Suprapubic skin (tissue), 4 donors: ENCODE measurements around the gene PAK3. TPM values are rescaled to one million over a fixed set of nuclear protein-coding genes. Genes with fewer than 3 reads are reported as not detected.

ENCODE experiments used
- DNase-seq, 2 donors: peaks; one replicate each; pipeline ENCODE4 v3.0.0-alpha.2; 2019; ENCODE audit warnings: low spot score in 2 of 2
- H3K27ac ChIP-seq: fragments of 200-600 bp; sonication (generic); one replicate; pipeline ENCODE4 v1.5.1; 2019
- H3K27me3 ChIP-seq: fragments of 200-600 bp; sonication (generic); one replicate; pipeline ENCODE4 v1.5.1; 2019
- H3K36me3 ChIP-seq: fragments of 200-600 bp; sonication (generic); one replicate; pipeline ENCODE4 v1.5.1; 2019
- H3K4me1 ChIP-seq: fragments of 200-600 bp; sonication (generic); one replicate; pipeline ENCODE4 v1.5.1; 2019
- H3K4me3 ChIP-seq: fragments of 200-600 bp; sonication (generic); one replicate; pipeline ENCODE4 v1.5.1; 2019; ENCODE audit warnings: mild to moderate bottlenecking
- H3K9me3 ChIP-seq: fragments of 200-600 bp; sonication (generic); one replicate; pipeline ENCODE4 v1.5.1; 2019
- CTCF ChIP-seq, 2 donors: fragments of 200-600 bp in 1 of 2; fragments of 450-650 bp in 1 of 2; sonication (generic) in 1 of 2; IDR thresholded peaks; one replicate each; pipeline ENCODE4 v1.5.1; 2016 to 2019; ENCODE audit warnings: antibody characterized with exemption in 2 of 2, mild to moderate bottlenecking in 1 of 2, moderate library complexity in 1 of 2
- EP300 ChIP-seq: sonication (generic); formaldehyde crosslinking; IDR thresholded peaks from one replicate; pipeline ENCODE4 v1.6.1; 2017; ENCODE audit warnings: antibody characterized with exemption
- POLR2A ChIP-seq, 2 donors: fragments of 450-650 bp; IDR thresholded peaks; one replicate each; pipeline ENCODE4 v1.6.1; 2017; ENCODE audit warnings: antibody characterized with exemption in 2 of 2, mild to moderate bottlenecking in 2 of 2, moderate library complexity in 2 of 2
- POLR2AphosphoS5 ChIP-seq, 3 donors: sonication (generic); formaldehyde crosslinking; IDR thresholded peaks; one replicate each; pipeline ENCODE4 v1.6.1; 2017; ENCODE audit warnings: antibody characterized with exemption in 3 of 3
- WGBS: methylation state at CpG from one replicate; pipeline ENCODE4 v1.1.5; 2018; 5-methylcytosine and 5-hydroxymethylcytosine counted together
- total RNA-seq, 4 donors: library from RNA; depleted of rRNA; stranded (reverse); fragments of >200 nt; gene quantifications; one replicate each; pipeline ENCODE4 v1.1.0, GENCODE V29; 2016

The PAK3 gene
- total RNA-seq, 4 donors from 2014 or later = 2.7 to 11.9 (median 5.1) TPM

GRCh38 chrX:111159232-111159631 is 63.2 kb downstream of the PAK3 start:
- Histone ChIP-seq H3K36me3 (no peaks in the 10 kb centered on the region), H3K4me1 (no peaks in the 10 kb centered on the region), H3K9me3 (no peaks in the 10 kb centered on the region), H3K27ac (no peak overlapping the region), H3K27me3 (no peaks in the 10 kb centered on the region), H3K4me3 (no peak overlapping the region)
- no peak for DNase-seq
- TF ChIP-seq POLR2AphosphoS5 (IDR thresholded peaks at IDR 0.05) (no peak), CTCF (IDR thresholded peaks at IDR 0.05) (no peak), EP300 (no peak), POLR2A (IDR thresholded peaks at IDR 0.05) (no peak)
- WGBS = 81% methylated on average over 3 of the region's 3 CpGs

GRCh38 chrX:111164728-111165127 is 68.7 kb downstream of the PAK3 start:
- no peak for TF ChIP-seq EP300
- TF ChIP-seq CTCF (IDR thresholded peaks at IDR 0.05) = no peak
- TF ChIP-seq POLR2A (IDR thresholded peaks at IDR 0.05) = no peak
- no peak for TF ChIP-seq POLR2AphosphoS5 (IDR thresholded peaks at IDR 0.05)
- 41% methylated on average over 3 of the region's 3 CpGs for WGBS
- H3K9me3 ChIP-seq = no peaks in the 10 kb centered on the region
- no peaks in the 10 kb centered on the region for H3K27me3 ChIP-seq
- DNase-seq = no peak
- H3K4me1 ChIP-seq = no peaks in the 10 kb centered on the region
- H3K4me3 ChIP-seq = no peak overlapping the region
- no peak overlapping the region for H3K27ac ChIP-seq
- H3K36me3 ChIP-seq = no peaks in the 10 kb centered on the region

- H3K4me1 ChIP-seq = no peaks in the 10 kb centered on the region
- WGBS = 94% methylated on average over 1 of the region's 1 CpG
- no peak for DNase-seq
- H3K27me3 ChIP-seq = no peaks in the 10 kb centered on the region
- TF ChIP-seq EP300 (no peak), CTCF (IDR thresholded peaks at IDR 0.05) (no peak), POLR2AphosphoS5 (IDR thresholded peaks at IDR 0.05) (no peak), POLR2A (IDR thresholded peaks at IDR 0.05) (no peak)
- H3K9me3 ChIP-seq = no peaks in the 10 kb centered on the region
- no peak overlapping the region for H3K27ac ChIP-seq
- H3K4me3 ChIP-seq = no peak overlapping the region
- no peaks in the 10 kb centered on the region for H3K36me3 ChIP-seq
Measured at GRCh38 chrX:111165902-111166301, 69.9 kb downstream of the PAK3 start.

- 58% methylated on average over 3 of the region's 3 CpGs for WGBS
- no peaks in the 10 kb centered on the region for H3K9me3 ChIP-seq
- TF ChIP-seq POLR2AphosphoS5 (IDR thresholded peaks at IDR 0.05) = no peak
- no peak for TF ChIP-seq CTCF (IDR thresholded peaks at IDR 0.05)
- no peak for TF ChIP-seq EP300
- TF ChIP-seq POLR2A (IDR thresholded peaks at IDR 0.05) = no peak
- no peaks in the 10 kb centered on the region for H3K27me3 ChIP-seq
- DNase-seq = no peak
- H3K4me3 ChIP-seq = no peak overlapping the region
- H3K27ac ChIP-seq = no peak overlapping the region
- no peaks in the 10 kb centered on the region for H3K36me3 ChIP-seq
- H3K4me1 ChIP-seq = no peaks in the 10 kb centered on the region
Measured at GRCh38 chrX:111167334-111167733, 71.3 kb downstream of the PAK3 start.

GRCh38 chrX:111168314-111168713 is 72.3 kb downstream of the PAK3 start:
- no peak overlapping the region for H3K4me3 ChIP-seq
- H3K9me3 ChIP-seq = no peaks in the 10 kb centered on the region
- no peaks in the 10 kb centered on the region for H3K4me1 ChIP-seq
- H3K36me3 ChIP-seq = no peaks in the 10 kb centered on the region
- H3K27me3 ChIP-seq = no peaks in the 10 kb centered on the region
- WGBS = 60% methylated on average over 2 of the region's 2 CpGs
- no peak overlapping the region for H3K27ac ChIP-seq
- DNase-seq = no peak
- TF ChIP-seq POLR2AphosphoS5 (IDR thresholded peaks at IDR 0.05) = no peak

- Histone ChIP-seq H3K4me1 (no peaks in the 10 kb centered on the region), H3K4me3 (no peak overlapping the region), H3K9me3 (no peaks in the 10 kb centered on the region), H3K36me3 (no peaks in the 10 kb centered on the region), H3K27ac (no peak overlapping the region), H3K27me3 (no peaks in the 10 kb centered on the region)
- DNase-seq = no peak
- 60% methylated on average over 2 of the region's 2 CpGs for WGBS
- no peak for TF ChIP-seq CTCF (IDR thresholded peaks at IDR 0.05)
- TF ChIP-seq POLR2A (IDR thresholded peaks at IDR 0.05) = no peak
- TF ChIP-seq POLR2AphosphoS5 (IDR thresholded peaks at IDR 0.05) = no peak
- TF ChIP-seq EP300 = no peak
Measured at GRCh38 chrX:111169141-111169540, 73.2 kb downstream of the PAK3 start.
